PFSK-1 (cell line): Measurements from ENCODE around the gene HOXB3.

ENCODE experiments used
- POLR2AphosphoS5 ChIP-seq: IDR thresholded peaks from 2 replicates; pipeline ENCODE4 v1.6.1; 2012; ENCODE audit warnings: low read depth, mild to moderate bottlenecking, control low read depth, low read length, moderate library complexity
- TAF1 ChIP-seq: IDR thresholded peaks from 2 replicates; pipeline ENCODE4 v1.6.1; 2012; ENCODE audit warnings: low read length, control low read depth, borderline replicate concordance; ENCODE audit not compliant: insufficient read depth

GRCh38 chr17:48555258-48556228, 34.5 kb downstream of the HOXB3 start:
- TF ChIP-seq TAF1 (no peak), POLR2AphosphoS5 (no peak)
